GM18867 (cell line): ENCODE results near the gene CTNNBIP1.

Experiments
- ATAC-seq: cut with Tn5 transposase; IDR thresholded peaks from one replicate; pipeline ENCODE4 v1.9.1; 2021; ENCODE audit warnings: mild to moderate bottlenecking, moderate library complexity; ENCODE audit not compliant: unreplicated experiment

Gene CTNNBIP1

GRCh38 chr1:9881838-9882249 lies 28.2 kb downstream of the CTNNBIP1 start:
- ATAC-seq = no peak

GRCh38 chr1:9878404-9878803 lies 31.7 kb downstream of the CTNNBIP1 start:
- ATAC-seq = no peak

- no peak for ATAC-seq
Measured at GRCh38 chr1:9877962-9878361, 32.1 kb downstream of the CTNNBIP1 start.

- no peak for ATAC-seq
Measured at GRCh38 chr1:9875636-9876000, 34.5 kb downstream of the CTNNBIP1 start.

- peak; percentile 46 for ATAC-seq
Measured at GRCh38 chr1:9874959-9875635, 35.0 kb downstream of the CTNNBIP1 start.

GRCh38 chr1:9874412-9874811 lies 35.7 kb downstream of the CTNNBIP1 start:
- no peak for ATAC-seq

GRCh38 chr1:9873992-9874391 lies 36.1 kb downstream of the CTNNBIP1 start:
- no peak for ATAC-seq

GRCh38 chr1:9873385-9873784 lies 36.7 kb downstream of the CTNNBIP1 start:
- no peak for ATAC-seq

- no peak for ATAC-seq
Measured at GRCh38 chr1:9872430-9873165, 37.5 kb downstream of the CTNNBIP1 start.

GRCh38 chr1:9871707-9872425 lies 38.2 kb downstream of the CTNNBIP1 start:
- ATAC-seq = no peak

GRCh38 chr1:9871021-9871420 lies 39.0 kb downstream of the CTNNBIP1 start:
- ATAC-seq = no peak

GRCh38 chr1:9870572-9870971 lies 39.5 kb downstream of the CTNNBIP1 start:
- ATAC-seq = no peak

GRCh38 chr1:9869831-9870251 lies 40.2 kb downstream of the CTNNBIP1 start:
- ATAC-seq = no peak

- ATAC-seq = no peak
Measured at GRCh38 chr1:9868244-9868590, 41.9 kb downstream of the CTNNBIP1 start.

- ATAC-seq = peak; percentile 57
Measured at GRCh38 chr1:9867408-9868243, 42.4 kb downstream of the CTNNBIP1 start.

- no peak for ATAC-seq
Measured at GRCh38 chr1:9866836-9867235, 43.2 kb downstream of the CTNNBIP1 start.

- ATAC-seq = no peak
Measured at GRCh38 chr1:9865724-9866123, 44.3 kb downstream of the CTNNBIP1 start.

GRCh38 chr1:9863371-9863770 lies 46.7 kb downstream of the CTNNBIP1 start:
- ATAC-seq = no peak

- ATAC-seq = no peak
Measured at GRCh38 chr1:9861360-9861759, 48.7 kb downstream of the CTNNBIP1 start.

- ATAC-seq = no peak
Measured at GRCh38 chr1:9860887-9861286, 49.2 kb downstream of the CTNNBIP1 start.
